ENCODE data around the gene IFFO2.

GRCh38 chr1:18871401-18872070, 84.9 kb downstream of the IFFO2 start:
- TF ChIP-seq REST (IDR thresholded peaks at IDR 0.05; ENCODE audit: insufficient read depth in 1 of 2, low read depth in 2 of 2, low read length in 2 of 2) (no peak), POLR2AphosphoS5 (IDR thresholded peaks at IDR 0.05; ENCODE audit: low read depth, low read length) (no peak), FOXP2 (optimal IDR thresholded peaks at IDR 0.05; ENCODE audit: borderline replicate concordance, extremely low read depth, extremely low read length, insufficient read depth) (no peak), SIN3A (IDR thresholded peaks at IDR 0.05; ENCODE audit: borderline replicate concordance, insufficient read depth, low read length) (no peak)
